GM21528 (cell line): ENCODE data around the gene LRGUK.
A peak's percentile ranks its signal among the peaks of the same experiment; 100 is the strongest.
"Not testable (repeated sequence)": the region's sequence is repeated elsewhere in the genome, so short reads cannot be mapped to it uniquely, and the experiment has no call there.

Experiments
- ATAC-seq: cut with Tn5 transposase; IDR thresholded peaks from one replicate; pipeline ENCODE4 v1.9.1; 2021; ENCODE audit warnings: mild to moderate bottlenecking, moderate library complexity; ENCODE audit not compliant: unreplicated experiment, low FRiP score

Gene LRGUK

DNA sequence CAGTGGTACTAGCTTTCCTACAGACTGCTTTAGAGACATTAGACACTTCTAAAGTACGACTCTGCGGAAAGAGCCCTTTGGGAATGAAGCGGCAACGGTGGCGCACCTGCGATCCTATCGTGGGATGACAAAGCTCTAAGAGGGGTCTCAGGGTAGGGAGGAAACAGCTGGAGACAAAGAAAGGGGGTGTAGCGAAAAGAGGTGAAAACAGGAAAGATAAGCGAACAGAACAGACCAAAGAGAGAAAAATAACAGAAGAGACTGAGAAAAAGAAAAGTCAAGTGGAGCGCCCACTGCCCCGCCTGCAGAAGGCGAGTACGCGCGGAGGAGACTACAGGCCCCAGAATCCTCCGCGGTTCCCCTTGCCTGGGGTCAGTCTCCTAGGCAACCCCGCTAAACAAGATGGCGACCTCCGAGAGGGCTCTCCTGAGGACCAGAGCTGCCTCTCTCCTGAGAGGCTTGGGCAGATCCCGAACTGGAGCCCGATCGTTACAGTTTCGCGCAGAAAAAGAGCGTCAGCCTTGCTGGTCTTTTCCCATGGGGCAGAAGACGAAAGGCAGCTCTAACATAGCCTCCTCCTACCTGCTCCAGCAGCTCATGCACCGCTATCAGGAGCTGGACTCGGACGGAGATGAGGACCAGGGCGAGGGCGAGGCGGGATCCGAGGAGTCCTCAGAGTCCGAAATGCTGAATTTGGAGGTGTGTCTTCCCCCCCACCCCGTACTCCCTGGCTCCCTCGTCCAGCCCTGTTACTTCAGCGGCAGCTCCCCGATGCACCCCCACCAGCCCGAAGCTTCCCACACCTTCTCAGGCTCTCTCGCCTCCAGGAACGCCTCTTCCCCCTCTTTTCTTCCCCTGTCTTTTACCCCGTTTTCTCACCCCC lies at the start of gene LRGUK:
LRGUK (plus strand) TSS at position 375 of the 883 bp plus-strand sequence; CDS start at position 403, 28 bp downstream.
- peak; percentile 100 for ATAC-seq

DNA sequence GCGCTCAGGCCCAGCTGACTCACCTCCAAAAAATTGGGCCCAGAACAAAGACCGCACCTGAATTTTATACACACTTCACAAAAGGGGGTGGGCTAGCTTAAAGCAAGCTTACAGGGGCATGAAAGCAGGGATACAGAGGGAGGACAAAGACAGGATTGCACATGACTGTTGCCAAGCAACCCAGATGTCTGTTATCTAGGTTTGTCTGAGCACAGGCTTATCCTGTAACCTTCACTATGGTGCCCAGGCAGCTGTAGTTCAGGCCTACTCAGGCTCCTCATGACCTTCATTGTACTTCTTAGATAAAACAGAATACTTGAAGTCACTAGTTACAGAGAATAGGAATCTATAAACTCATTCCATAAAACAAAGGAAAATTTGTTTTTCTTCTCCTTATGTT lies 49.6 kb upstream of the LRGUK start:
- not testable (repeated sequence) for ATAC-seq

DNA sequence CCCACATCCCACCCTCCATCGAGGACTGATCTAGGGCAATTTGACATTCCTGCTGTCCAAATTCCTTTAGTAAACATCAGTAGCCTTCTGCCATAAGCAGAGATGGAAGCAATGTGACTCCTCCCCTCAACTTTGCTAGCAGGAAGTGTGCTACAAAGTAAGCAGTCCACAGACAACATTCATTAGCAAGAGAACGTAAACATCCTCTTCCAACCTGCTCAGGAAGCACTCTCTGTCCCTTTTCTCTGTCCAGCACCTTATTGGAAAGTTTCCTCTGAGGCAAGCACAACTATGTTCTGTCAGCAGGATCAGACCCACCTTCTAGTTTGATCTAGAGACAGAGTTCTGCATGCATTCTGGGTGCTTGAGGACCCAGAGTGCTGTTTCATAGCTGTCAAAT lies 48.1 kb upstream of the LRGUK start:
- ATAC-seq: no peak

DNA sequence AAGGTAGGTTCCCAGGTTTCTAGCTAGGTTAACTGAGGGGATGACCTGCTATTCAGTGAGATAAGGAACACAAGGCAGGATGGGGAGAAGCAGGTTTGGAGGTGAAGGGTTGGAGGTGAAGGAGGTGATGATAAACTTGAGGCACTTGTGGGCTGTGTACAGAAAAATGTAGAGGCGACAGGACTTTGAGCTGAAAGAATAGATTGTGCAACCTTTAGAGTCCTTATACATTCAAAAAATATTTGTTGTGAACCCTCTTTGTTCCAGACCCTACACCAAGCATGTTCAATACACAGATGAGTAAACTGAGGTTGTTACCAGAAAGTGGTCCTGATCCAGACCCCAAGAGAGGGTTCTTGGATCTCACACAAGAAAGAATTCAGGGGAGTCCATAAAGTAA lies 45.4 kb upstream of the LRGUK start:
- no peak for ATAC-seq

- no peak for ATAC-seq
Measured at GRCh38 chr7:134083766-134084487, 43.2 kb upstream of the LRGUK start.

DNA sequence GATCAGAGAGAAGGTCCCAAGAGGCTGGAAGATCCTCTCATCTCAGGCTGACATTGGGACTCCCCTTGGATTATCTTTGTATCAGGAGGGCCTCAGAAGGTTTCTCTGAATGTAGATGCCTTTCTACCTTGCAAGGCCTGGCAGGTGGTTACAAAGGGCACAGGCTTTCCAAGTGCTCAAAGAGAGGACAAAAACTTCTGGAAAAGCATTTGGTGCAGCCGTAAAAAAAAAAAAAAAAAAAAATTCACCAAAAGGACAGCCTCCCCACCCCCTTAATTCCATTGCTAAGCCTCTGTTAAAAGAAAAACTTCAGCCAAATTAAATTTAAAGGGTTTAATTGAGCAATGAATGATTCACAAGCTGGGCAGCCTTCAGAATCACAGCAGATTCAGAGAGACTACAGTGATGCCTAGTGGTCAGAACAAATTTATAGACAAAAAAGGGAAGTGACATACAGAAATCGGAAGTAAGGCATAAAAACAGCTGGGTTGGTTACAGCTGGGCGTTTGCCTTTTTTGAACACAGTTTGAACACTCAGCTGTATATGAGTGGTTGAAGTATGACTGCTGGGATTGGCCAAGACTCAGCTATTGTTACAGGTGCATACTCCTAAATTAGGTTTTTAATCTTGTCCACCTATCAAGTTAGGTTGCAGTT lies 42.5 kb upstream of the LRGUK start:
- no peak for ATAC-seq

GRCh38 chr7:134085311-134085710 lies 41.8 kb upstream of the LRGUK start:
- ATAC-seq: no peak

DNA sequence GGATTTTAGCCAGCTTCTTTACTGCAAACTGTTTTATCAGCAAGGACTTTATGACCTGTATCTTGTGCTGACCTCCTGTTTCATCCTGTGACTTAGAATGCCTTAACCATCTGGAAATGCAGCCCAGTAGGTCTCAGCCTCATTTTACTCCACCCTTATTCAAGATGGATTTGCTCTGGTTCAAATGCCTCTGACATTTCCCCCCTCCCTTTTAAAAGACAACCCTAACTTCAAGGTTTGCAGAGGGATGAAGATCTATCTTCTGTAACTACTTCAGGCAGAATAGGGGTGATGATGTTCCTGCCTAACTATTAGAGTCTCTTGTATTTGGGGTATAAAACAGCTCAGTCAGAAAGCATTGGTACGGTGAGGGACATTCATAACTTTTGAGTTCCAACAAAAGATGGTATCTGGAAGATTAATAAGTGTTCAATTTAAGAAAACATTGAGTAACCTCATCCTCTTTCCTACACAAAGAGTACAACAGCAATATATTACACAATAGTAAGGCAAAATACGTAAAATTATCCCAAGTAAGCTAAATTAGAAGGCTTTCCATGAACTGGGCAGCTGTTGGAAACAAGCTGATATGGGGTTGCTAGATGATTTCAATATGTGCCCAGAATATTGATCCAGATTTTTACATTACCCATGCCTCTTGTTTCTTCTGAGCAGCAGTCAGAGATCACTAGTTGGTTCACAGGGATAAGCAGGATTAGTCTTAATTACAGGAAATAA lies 40.0 kb upstream of the LRGUK start:
- no peak for ATAC-seq

GRCh38 chr7:134088199-134088598 lies 38.9 kb upstream of the LRGUK start:
- no peak for ATAC-seq

DNA sequence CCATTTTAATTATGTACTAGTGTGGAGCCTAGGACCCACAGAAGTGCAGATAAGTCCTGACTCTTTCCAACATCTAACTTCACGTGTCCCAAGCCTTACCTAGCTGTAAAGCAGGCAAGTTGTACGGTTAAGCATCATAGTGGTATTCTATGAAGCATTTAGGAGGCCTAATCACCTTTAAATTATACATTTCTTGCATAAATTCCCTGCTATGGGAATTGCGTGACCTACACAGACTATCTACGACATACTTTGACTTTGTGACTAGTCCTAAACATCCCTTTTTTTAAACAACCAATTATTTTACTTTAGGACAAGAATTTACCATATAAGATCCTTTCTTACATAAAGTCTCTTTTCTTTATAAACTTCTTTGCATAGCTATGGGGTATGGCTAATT lies 37.7 kb upstream of the LRGUK start:
- no peak for ATAC-seq

DNA sequence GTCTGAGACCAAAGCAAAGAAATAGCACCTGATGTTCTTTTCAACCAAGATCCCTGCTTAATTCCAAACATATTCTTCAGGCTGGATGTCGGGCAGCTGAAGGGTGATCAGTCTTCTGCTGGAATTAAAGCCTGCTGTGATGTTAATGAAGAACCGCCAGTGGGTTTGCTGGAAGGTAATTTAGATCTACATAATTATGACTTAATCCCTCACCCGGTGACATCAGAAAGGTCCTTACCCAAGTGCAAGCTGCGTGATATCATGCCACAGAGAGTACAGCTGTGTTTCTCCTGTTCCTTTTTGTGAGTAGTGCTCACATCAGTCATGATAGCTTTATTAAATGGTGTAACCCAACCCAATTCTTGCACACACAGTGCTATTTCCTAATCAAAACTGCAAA lies 29.1 kb upstream of the LRGUK start:
- no peak for ATAC-seq

DNA sequence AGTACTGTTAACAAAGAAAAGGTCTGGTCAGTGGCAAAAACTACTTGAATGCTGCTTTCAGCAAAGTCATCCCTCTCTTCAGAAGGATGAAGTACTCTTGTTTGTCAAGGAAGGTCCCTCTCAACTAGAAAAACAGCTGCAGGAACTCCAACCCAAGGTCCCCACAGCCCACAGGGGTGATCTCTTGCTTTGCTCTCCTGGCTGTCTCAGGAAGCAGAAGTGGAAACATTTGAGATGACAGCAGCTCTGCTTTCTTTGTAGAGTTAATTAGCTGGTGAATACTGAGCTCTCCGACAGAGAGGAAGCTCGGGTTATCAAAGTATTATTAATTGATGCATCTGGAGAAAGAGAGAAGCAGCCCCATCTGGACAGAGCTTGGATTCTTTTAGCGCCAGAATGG lies 25.4 kb upstream of the LRGUK start:
- ATAC-seq: no peak

- ATAC-seq: no peak
Measured at GRCh38 chr7:134104166-134104565, 23.0 kb upstream of the LRGUK start.

GRCh38 chr7:134105841-134106240 lies 21.3 kb upstream of the LRGUK start:
- no peak for ATAC-seq

DNA sequence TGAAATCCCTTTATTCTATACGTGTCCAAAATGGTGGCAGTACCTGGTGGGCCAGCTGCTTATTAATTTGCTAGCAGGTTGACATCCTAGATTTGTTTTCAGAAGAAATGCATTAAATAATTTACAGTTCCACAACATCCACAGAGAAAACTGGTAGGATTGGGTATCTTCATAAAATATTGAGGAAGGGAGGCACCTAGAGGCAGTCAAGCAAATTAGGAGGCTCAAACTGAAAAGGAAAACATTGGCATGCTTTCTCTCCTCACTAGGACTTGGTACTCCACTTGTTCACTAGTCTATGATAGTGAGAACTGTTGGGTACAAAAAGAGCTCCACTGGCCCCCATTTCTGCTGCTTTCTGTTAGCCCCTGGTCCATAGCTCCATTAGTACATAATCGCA lies 18.3 kb upstream of the LRGUK start:
- ATAC-seq: no peak

DNA sequence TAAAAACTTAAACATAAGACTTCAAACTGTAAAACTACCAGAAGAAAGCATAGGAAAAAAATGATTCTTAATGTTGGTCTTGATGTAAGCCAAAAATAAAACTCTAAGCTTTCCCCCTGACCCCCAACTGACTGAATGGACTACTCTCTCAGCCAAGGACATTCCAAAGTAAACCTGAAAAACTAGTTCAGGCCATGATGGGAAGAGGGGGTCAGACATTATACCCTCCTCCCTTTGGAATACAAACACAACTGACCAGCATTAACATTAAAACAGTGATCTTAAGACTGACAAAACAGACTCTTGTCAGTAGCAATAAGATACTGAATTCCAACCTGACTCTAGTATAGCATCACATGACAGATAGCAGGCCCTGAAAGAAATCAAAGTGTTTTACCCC lies 13.5 kb upstream of the LRGUK start:
- ATAC-seq: no peak

DNA sequence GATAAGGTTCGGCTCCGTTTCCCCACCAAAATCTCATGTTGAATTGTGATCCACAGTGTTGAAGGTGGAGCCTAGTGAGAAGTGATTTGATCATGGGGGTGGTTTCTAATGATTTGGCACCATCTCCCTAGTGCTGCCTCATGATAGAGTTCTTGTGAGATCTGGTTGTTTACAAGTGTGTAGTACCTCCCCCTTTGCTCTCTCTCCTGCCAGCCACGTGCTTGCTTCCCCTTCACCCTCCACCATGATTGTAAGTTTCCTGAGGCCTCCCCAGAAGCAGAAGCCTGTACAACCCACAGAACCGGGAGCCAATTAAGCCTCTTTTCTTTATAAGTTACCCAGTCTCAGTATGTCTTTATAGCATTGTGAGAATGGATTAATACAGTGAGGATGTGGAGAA lies 12.1 kb upstream of the LRGUK start:
- no peak for ATAC-seq

DNA sequence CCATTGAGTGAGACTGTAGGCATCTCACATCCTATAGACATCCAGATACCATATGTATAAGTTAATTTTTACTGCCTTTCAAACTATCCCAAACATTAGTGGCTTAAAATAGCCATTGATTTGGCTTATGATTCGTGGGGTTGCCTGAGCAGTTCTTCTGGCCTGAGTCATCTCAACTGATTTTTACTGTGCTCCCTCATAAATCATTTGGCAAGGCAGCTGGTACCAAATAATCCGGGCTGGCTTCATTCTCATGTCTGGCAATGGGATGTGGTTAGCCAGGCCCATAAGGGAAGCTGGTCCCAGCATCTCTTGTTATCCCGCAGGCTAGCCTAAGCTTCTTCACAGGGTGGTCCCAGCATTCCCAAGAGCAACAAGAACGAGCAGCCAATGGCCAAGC lies 6.7 kb upstream of the LRGUK start:
- ATAC-seq: no peak

GRCh38 chr7:134121632-134122139 lies 5.5 kb upstream of the LRGUK start:
- no peak for ATAC-seq

DNA sequence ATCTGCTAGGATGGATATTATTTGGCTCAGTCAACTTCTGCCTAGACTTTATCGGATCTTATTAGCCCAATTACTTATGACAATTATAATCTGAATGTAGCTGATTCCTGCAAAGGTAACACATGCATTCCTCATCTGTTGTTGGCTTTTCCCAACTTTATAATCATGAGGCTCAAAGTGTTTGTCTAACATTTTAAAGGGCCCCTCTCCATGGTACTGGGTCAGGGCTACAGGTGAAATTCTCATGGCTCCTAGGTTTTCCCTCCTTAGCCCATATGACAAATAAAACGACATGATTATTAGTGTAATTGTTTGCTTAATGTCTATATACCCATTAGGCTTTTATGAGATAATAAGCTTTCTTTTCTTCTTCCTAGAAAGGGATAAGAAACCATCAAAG lies 4.2 kb upstream of the LRGUK start:
- ATAC-seq: no peak
